Subcutaneous abdominal adipose tissue (tissue), 5 donors: ENCODE results near the gene PRKCE.

Experiments used
- H3K27ac ChIP-seq: one replicate; pipeline ENCODE4 v1.7.0; 2013; ENCODE audit warnings: low read depth, mild to moderate bottlenecking, inconsistent platforms, low read length, moderate library complexity
- H3K27me3 ChIP-seq, 5 donors: one replicate each; pipeline ENCODE4 v1.7.0; 2013; ENCODE audit warnings: low read length in 5 of 5, inconsistent platforms in 1 of 5; ENCODE audit not compliant: control insufficient read depth in 5 of 5, insufficient read depth in 4 of 5
- H3K36me3 ChIP-seq, 5 donors: one replicate each; pipeline ENCODE4 v1.7.0; 2013; ENCODE audit warnings: low read length in 5 of 5; ENCODE audit not compliant: control insufficient read depth in 5 of 5, insufficient read depth in 5 of 5
- H3K4me1 ChIP-seq, 5 donors: one replicate each; pipeline ENCODE4 v1.7.0; 2013; ENCODE audit warnings: low read length in 5 of 5, mild to moderate bottlenecking in 3 of 5, moderate library complexity in 1 of 5; ENCODE audit not compliant: control insufficient read depth in 5 of 5, insufficient read depth in 5 of 5
- H3K4me3 ChIP-seq, 5 donors: one replicate each; pipeline ENCODE4 v1.7.0; 2013; ENCODE audit warnings: low read length in 5 of 5, low read depth in 1 of 5
- H3K9ac ChIP-seq, 5 donors: one replicate each; pipeline ENCODE4 v1.7.0; 2013; ENCODE audit warnings: low read length in 5 of 5, mild to moderate bottlenecking in 4 of 5, moderate library complexity in 3 of 5
- H3K9me3 ChIP-seq, 5 donors: one replicate each; pipeline ENCODE4 v1.7.0; 2013; ENCODE audit warnings: low read length in 5 of 5; ENCODE audit not compliant: control insufficient read depth in 5 of 5
- donor health status: healthy.
- donor health status: healthy.
- donor health status: healthy.
- donor health status: healthy.
- donor health status: healthy.

The PRKCE gene

DNA sequence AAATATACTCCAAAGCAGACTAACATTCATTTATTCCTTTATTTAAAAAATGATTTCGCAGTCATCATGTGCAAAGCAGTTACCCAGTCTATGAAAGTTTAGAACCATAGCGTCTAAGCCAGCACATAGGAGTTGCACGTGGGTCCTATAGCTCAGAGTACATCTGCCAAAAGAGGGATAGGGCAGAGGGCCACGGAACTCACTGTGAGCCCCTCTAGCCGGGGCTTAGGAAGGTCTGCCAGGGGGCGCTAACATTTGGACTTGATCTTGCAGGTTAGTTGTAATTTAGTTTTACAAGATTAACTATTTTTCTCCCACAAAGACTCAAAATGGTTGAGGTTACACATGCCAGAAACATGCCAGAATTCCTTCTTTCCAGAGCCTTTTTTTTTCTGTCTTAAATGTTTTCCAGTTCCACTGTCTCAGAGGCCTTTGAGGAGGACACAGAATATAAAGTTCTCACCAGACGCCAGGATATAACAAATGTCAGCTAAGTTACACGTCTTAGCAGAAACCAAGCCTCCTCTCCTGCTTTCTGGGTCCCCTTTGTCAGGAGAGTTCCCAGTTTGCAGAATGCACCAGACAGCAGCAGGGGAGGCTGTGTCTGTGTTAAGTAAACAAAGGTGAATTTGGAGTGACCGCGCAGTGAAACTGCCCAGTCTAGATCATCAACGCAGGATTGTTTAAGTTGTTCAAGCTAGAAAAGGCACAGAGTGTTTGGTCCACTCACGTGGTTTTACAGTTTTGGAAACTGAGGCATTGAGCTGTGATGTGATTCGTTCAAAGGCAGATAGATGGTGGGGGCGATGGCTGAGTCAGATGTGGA is 292.0 kb downstream of the PRKCE start:
- Histone ChIP-seq H3K9ac (no peak overlapping the region), H3K27ac (no peak overlapping the region), H3K9me3 (no peaks in the 10 kb centered on the region), H3K4me1 (peaks cover 0 to 13% (median 8%) of the 10 kb centered on the region in 5 donors), H3K36me3 (no peaks in the 10 kb centered on the region), H3K4me3 (no peak overlapping the region), H3K27me3 (no peaks in the 10 kb centered on the region)

DNA sequence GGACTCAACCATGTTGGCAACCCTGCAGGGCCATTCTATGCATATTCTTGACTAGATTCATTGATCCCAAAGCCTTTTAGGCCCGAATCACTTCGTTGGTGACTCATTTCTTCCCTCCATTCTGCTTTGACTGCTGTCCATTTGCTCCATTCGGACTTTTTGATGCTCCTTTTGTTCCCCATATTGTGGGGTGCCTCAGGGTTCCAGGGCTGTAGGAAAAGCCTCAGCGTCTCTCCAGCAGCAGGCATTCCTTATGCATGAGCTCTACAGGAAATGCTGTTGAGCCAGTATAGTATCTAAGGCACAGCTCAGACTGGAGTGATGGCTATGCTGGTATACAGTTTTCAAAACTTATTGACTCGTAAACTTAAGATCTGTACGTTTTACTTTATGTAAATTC is 292.6 kb downstream of the PRKCE start:
- Histone ChIP-seq H3K4me1 (peaks cover 0 to 9% (median 3%) of the 10 kb centered on the region in 5 donors), H3K4me3 (no peak overlapping the region), H3K27ac (no peak overlapping the region), H3K9ac (no peak overlapping the region), H3K36me3 (no peaks in the 10 kb centered on the region), H3K9me3 (no peaks in the 10 kb centered on the region), H3K27me3 (no peaks in the 10 kb centered on the region)

GRCh38 chr2:45945302-45945717 is 293.8 kb downstream of the PRKCE start:
- Histone ChIP-seq H3K9ac (no peak overlapping the region), H3K27ac (no peak overlapping the region), H3K27me3 (no peaks in the 10 kb centered on the region), H3K4me1 (peaks cover 0 to 7% (median 3%) of the 10 kb centered on the region in 5 donors), H3K4me3 (no peak overlapping the region), H3K36me3 (no peaks in the 10 kb centered on the region), H3K9me3 (no peaks in the 10 kb centered on the region)

DNA sequence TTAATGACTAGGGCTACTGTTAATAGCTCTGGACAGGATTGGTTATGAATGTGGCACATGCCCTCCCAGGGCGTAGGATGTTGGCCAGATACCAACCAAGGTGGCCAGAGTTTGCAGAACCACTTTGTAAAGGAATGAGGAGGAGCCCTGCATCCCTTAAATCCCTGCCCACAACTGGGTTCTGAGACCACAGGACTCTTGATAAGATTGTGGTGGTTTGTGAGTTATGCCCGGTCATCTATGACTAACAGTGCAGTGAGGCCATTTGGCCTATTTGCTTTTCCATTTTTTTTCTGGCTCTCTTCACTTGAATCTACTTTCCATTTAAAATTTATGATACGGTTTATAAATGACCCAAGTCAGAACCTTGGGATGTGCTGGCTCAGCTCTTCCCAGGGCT is 294.5 kb downstream of the PRKCE start:
- Histone ChIP-seq H3K36me3 (no peaks in the 10 kb centered on the region), H3K27ac (no peak overlapping the region), H3K9ac (no peak overlapping the region), H3K27me3 (no peaks in the 10 kb centered on the region), H3K4me1 (peaks cover 0 to 7% (median 5%) of the 10 kb centered on the region in 5 donors), H3K4me3 (no peak overlapping the region), H3K9me3 (no peaks in the 10 kb centered on the region)

GRCh38 chr2:45950606-45951005 is 299.1 kb downstream of the PRKCE start:
- peaks cover 0 to 7% (median 0%) of the 10 kb centered on the region in 5 donors for H3K4me1 ChIP-seq
- H3K36me3 ChIP-seq = no peaks in the 10 kb centered on the region
- H3K27ac ChIP-seq = no peak overlapping the region
- H3K4me3 ChIP-seq = no peak overlapping the region
- no peaks in the 10 kb centered on the region for H3K27me3 ChIP-seq
- H3K9me3 ChIP-seq = no peaks in the 10 kb centered on the region
- no peak overlapping the region for H3K9ac ChIP-seq

- Histone ChIP-seq H3K36me3 (no peaks in the 10 kb centered on the region), H3K27ac (no peak overlapping the region), H3K9ac (no peak overlapping the region), H3K27me3 (no peaks in the 10 kb centered on the region), H3K4me3 (no peak overlapping the region), H3K4me1 (peaks cover 0 to 7% (median 0%) of the 10 kb centered on the region in 5 donors), H3K9me3 (no peaks in the 10 kb centered on the region)
These were observed 299.7 kb downstream of the PRKCE start for GRCh38 chr2:45951025-45951727.

GRCh38 chr2:45952591-45952990 is 301.1 kb downstream of the PRKCE start:
- no peak overlapping the region for H3K4me3 ChIP-seq
- no peak overlapping the region for H3K27ac ChIP-seq
- no peak overlapping the region for H3K9ac ChIP-seq
- H3K36me3 ChIP-seq = no peaks in the 10 kb centered on the region
- H3K9me3 ChIP-seq = no peaks in the 10 kb centered on the region
- H3K4me1 ChIP-seq = peaks cover 0 to 7% (median 0%) of the 10 kb centered on the region in 5 donors
- no peaks in the 10 kb centered on the region for H3K27me3 ChIP-seq

GRCh38 chr2:45953376-45954027 is 302.0 kb downstream of the PRKCE start:
- H3K4me3 ChIP-seq = no peak overlapping the region
- H3K9me3 ChIP-seq = no peaks in the 10 kb centered on the region
- H3K36me3 ChIP-seq = no peaks in the 10 kb centered on the region
- H3K4me1 ChIP-seq = peaks cover 0 to 7% (median 0%) of the 10 kb centered on the region in 5 donors
- no peak overlapping the region for H3K27ac ChIP-seq
- H3K9ac ChIP-seq = no peak overlapping the region
- H3K27me3 ChIP-seq = no peaks in the 10 kb centered on the region

DNA sequence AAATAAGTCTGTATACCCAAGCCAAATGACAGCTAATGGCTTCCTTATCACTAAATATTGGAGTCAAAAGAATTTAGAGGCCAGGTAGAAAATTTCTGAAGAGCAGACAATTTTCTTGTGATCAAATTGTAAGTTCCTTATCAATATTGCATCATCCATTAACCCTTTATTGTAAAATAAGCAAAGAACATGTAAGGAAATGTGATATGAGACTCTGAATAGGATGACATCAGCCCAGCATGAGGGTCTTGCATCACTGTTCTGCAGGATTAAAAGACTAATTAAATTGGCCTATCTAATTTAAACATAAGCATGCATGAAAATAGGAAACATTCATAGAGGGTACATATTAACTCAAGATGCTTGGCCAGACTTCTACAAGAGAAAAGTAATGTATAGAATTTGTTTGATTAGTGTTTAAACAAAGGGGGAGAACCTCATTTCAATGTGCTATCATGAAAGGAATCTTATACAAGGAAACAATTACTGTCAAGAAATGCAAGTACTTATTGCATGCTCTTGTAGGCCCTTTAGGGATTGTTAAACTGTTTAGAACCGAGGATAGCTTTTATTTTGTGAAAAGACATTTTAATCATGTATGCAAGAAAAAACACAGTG is 302.9 kb downstream of the PRKCE start:
- peaks cover 0 to 7% (median 0%) of the 10 kb centered on the region in 5 donors for H3K4me1 ChIP-seq

More for the DNA sequence above, 302.9 kb downstream of the PRKCE start:
- H3K27ac ChIP-seq = no peak overlapping the region
- no peaks in the 10 kb centered on the region for H3K36me3 ChIP-seq
- no peak overlapping the region for H3K4me3 ChIP-seq
- H3K27me3 ChIP-seq = no peaks in the 10 kb centered on the region
- H3K9me3 ChIP-seq = no peaks in the 10 kb centered on the region
- no peak overlapping the region for H3K9ac ChIP-seq
